Measurements from ENCODE around the gene ZNF491. TPM values are rescaled to one million over a fixed set of nuclear protein-coding genes. Genes with fewer than 3 reads are reported as not detected.
"Not testable (repeated sequence)": the region's sequence is repeated elsewhere in the genome, so short reads cannot be mapped to it uniquely, and the experiment has no call there.

The ZNF491 gene
- total RNA-seq, 2 experiments from 2014 or later = 1.1 to 1.4 TPM

DNA sequence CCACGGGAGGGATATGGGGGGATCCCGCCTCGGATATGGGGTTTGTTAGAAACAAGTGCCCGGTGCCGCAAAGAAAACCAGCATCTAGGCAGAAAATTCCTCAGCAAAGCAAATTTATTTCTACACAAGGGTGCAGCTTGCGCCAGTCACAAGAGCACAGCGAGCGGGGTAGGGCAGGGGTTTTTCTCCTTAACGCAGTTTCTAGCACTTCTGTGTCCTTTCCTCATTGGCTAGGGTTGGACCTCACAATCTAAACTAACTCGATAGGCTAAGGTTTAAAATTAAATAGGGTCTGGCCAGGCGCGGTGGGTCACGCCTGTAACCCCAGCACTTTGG, 16.3 kb downstream of the ZNF491 start:
- peaks cover 42% of the 10 kb centered on the region for H3K36me3 Mint-ChIP-seq (ENCODE audit: low read depth)
- H3K4me1 Mint-ChIP-seq = peaks cover 30% of the 10 kb centered on the region
- POLR2A ChIA-PET = no interaction called here
- H3K27me3 Mint-ChIP-seq = no peaks in the 10 kb centered on the region
- CTCF ChIA-PET = interaction anchor here (0.6 to 1.6 kb wide), 3 partner anchors 17 to 478 kb away, joined by 3 read pairs; no protein-coding TSS in a partner anchor
- H3K4me3 Mint-ChIP-seq = peak overlapping the region; percentile 81
- H3K27ac Mint-ChIP-seq = peak overlapping the region; percentile 78
- H3K9me3 Mint-ChIP-seq = peaks cover 35% of the 10 kb centered on the region
- DNase-seq = no peak

DNA sequence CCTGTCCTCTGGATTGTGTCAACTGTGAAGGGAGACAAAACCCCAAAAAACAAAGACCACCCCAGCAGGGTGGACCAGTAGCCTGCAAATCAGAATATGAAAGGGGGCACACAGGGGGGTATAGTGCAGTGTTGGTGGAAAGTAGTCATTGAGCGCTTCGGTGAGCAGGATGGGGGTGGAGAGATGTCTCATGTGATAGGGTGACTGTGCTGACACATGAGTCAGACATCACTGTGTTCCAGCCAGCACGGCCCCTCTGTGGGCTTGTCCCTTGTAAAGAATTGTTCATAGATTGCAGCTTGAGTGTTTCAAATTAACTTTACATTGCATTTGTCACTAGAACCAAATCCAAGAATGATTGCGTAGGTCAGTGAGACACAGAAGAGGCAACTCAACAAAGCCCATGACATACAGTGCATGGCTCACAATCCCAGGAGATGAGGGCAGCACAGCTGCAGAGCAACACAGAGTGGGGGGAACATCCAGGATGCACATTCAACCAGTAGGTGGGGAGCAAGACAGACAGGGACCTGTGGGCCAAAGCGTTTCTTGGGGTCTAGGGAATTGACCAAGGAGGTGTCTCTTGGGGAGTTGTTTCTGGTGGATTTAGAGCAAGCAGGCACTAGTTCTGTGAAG, 23.3 kb downstream of the ZNF491 start:
- POLR2A ChIA-PET = no interaction called here
- CTCF ChIA-PET = interaction anchor here (0.8 kb wide), 1 partner anchor 238 kb away, joined by 3 read pairs; no protein-coding TSS in a partner anchor
- no peaks in the 10 kb centered on the region for H3K4me1 Mint-ChIP-seq

DNA sequence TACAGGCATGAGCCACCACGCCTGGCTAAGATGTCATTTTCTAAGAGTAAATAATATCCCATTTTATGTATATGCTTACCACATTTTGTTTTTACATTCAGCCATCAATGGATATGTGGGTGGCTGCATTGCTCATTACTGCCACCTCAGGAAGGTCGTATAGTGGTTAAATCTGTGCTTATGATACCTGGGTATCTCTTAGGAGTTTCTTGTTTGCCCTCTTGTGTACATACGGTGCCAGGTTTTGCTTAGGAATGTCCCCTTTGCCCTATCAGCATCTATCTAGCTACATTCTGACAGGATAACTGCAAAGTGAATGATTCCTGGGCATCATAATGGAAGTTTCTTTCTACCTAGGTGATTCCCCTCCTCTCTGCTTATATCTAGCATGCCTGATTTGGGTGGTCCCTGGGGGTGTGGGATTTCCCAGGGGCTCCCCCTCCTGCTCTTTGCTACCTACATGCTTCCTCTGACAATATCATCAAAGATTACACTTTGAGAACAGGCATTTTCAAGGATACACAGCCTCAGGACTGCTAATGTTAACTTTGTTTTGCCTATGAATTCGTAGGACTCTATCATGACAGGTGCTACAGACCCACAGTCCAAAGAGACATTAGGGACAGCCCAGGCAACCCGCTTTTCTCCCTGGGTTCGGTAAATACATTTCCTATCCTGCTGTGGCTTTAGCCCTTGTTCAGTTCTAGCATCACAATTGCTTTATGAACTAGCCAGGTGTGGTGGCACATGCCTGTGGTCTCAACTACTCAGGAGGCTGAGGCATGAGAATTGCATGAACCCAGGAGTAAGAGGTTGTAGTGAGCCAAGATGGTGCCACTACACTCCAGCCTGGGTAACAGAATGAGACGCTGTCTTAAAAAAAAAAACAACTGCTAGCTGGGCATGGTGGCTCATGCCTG, 30.9 kb downstream of the ZNF491 start:
- POLR2A ChIA-PET, H3K27me3 Mint-ChIP-seq, H3K27ac Mint-ChIP-seq, CTCF ChIA-PET, DNase-seq, H3K4me1 Mint-ChIP-seq, H3K4me3 Mint-ChIP-seq: not testable (repeated sequence)
- H3K9me3 Mint-ChIP-seq = peaks cover 61% of the 10 kb centered on the region
- H3K36me3 Mint-ChIP-seq (ENCODE audit: low read depth) = peaks cover 80% of the 10 kb centered on the region

More for the DNA sequence above, 23.3 kb downstream of the ZNF491 start:
- Mint-ChIP-seq H3K36me3 (ENCODE audit: low read depth) (peaks cover 68% of the 10 kb centered on the region), H3K4me3 (no peak overlapping the region), H3K27me3 (no peaks in the 10 kb centered on the region), H3K27ac (no peak overlapping the region), H3K9me3 (peaks cover 43% of the 10 kb centered on the region)
- DNase-seq = no peak

DNA sequence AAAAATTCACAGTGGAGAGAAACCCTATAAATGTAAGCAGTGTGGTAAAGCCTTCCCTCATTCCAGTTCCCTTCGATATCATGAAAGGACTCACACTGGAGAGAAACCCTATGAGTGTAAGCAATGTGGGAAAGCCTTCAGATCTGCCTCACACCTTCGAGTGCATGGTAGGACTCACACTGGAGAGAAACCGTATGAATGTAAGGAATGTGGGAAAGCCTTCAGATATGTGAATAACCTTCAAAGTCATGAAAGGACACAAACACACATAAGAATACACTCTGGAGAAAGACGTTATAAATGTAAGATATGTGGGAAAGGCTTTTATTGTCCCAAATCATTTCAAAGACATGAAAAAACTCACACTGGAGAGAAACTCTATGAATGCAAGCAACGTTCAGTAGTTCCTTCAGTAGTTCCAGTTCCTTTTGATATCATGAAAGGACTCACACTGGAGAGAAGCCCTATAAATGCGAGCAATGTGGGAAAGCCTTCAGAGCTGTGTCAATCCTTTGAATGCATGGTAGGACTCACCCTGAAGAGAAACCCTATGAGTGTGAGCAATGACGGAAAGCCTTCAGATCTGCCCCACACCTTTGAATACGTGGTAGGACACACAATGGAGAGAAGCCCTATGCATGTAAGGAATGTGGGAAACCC, 34.1 kb downstream of the ZNF491 start:
- H3K4me3 Mint-ChIP-seq = no peak overlapping the region
- DNase-seq = no peak
- no peaks in the 10 kb centered on the region for H3K27me3 Mint-ChIP-seq
- H3K27ac Mint-ChIP-seq = no peak overlapping the region
- CTCF ChIA-PET = no interaction called here
- H3K36me3 Mint-ChIP-seq (ENCODE audit: low read depth) = peaks cover 65% of the 10 kb centered on the region
- H3K9me3 Mint-ChIP-seq = peaks cover 65% of the 10 kb centered on the region
- POLR2A ChIA-PET = no interaction called here
- H3K4me1 Mint-ChIP-seq = no peaks in the 10 kb centered on the region

GRCh38 chr19:11833541-11833940, 35.2 kb downstream of the ZNF491 start:
- no peaks in the 10 kb centered on the region for H3K27me3 Mint-ChIP-seq
- no peaks in the 10 kb centered on the region for H3K4me1 Mint-ChIP-seq
- no peak overlapping the region for H3K4me3 Mint-ChIP-seq
- H3K36me3 Mint-ChIP-seq (ENCODE audit: low read depth) = peaks cover 55% of the 10 kb centered on the region
- ChIA-PET POLR2A (no interaction called here), CTCF (no interaction called here)
- no peak for DNase-seq
- peaks cover 60% of the 10 kb centered on the region for H3K9me3 Mint-ChIP-seq
- no peak overlapping the region for H3K27ac Mint-ChIP-seq

DNA sequence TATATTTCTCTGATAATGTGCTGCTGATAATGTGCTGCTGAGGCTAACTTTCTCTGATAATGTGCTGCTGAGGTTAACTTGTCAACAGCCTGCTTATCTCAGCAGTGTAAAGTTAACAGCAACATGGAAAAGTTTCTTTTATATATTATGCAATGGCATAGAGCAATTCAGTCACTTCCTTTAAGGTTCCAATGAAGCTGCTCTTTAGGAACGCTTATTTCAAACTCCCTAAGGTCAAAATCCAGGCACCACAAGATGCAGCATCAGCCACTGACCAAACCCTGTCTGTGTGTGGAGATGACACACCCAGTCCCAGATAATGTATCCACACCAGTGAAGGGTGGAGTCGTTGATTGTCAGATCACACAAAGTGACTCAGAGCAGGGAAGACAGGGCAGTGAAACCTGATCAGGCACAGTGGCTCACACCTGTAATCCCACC, 37.3 kb downstream of the ZNF491 start:
- Mint-ChIP-seq H3K36me3 (ENCODE audit: low read depth) (peaks cover 39% of the 10 kb centered on the region), H3K9me3 (peaks cover 52% of the 10 kb centered on the region)
- H3K27ac Mint-ChIP-seq, H3K27me3 Mint-ChIP-seq, POLR2A ChIA-PET, DNase-seq, H3K4me3 Mint-ChIP-seq, H3K4me1 Mint-ChIP-seq: not testable (repeated sequence)
- CTCF ChIA-PET = interaction anchor here (0.6 kb wide), 1 partner anchor 177 kb away, joined by 5 read pairs; no protein-coding TSS in a partner anchor

GRCh38 chr19:11843722-11844121, 45.4 kb downstream of the ZNF491 start:
- H3K9me3 Mint-ChIP-seq = peaks cover 30% of the 10 kb centered on the region
- ChIA-PET POLR2A (no interaction called here), CTCF (no interaction called here)
- no peak overlapping the region for H3K27ac Mint-ChIP-seq
- H3K4me3 Mint-ChIP-seq = no peak overlapping the region
- H3K4me1 Mint-ChIP-seq = peaks cover 10% of the 10 kb centered on the region
- H3K36me3 Mint-ChIP-seq (ENCODE audit: low read depth) = peaks cover 13% of the 10 kb centered on the region
- DNase-seq = no peak
- H3K27me3 Mint-ChIP-seq = no peaks in the 10 kb centered on the region

- Mint-ChIP-seq H3K9me3 (peaks cover 33% of the 10 kb centered on the region), H3K4me3 (peak overlapping the region; percentile 83), H3K4me1 (peaks cover 22% of the 10 kb centered on the region), H3K27ac (peak overlapping the region; percentile 87), H3K36me3 (ENCODE audit: low read depth) (peaks cover 36% of the 10 kb centered on the region)
- CTCF ChIA-PET, DNase-seq, POLR2A ChIA-PET, H3K27me3 Mint-ChIP-seq: not testable (repeated sequence)
These were observed 49.3 kb downstream of the ZNF491 start for GRCh38 chr19:11847615-11848014.

DNA sequence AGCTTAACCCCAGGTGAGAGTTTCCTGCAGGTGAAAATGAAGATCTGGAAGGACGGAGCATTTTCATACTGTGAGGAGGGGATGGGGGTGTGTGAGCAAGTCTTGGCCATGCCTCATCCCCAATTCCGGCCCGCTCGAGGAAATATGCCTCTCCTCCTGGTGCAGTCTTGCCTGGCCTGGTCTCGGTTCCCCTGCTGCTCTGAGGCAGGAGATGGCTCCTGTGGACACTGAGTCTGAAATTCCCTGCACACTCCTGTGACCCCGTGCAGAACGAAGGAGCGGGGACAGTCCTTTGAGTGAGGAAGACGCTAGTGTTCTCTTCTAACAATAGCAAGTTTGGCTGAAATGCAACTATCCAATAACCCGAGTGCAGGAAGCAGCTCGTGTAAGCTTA, 49.9 kb downstream of the ZNF491 start:
- ChIA-PET POLR2A (no interaction called here), CTCF (interaction anchor here (0.9 kb wide), 1 partner anchor 35 kb away, joined by 3 read pairs; the partner anchor contains the start of gene ZNF440)
- peaks cover 32% of the 10 kb centered on the region for H3K9me3 Mint-ChIP-seq
- no peaks in the 10 kb centered on the region for H3K27me3 Mint-ChIP-seq
- H3K4me3 Mint-ChIP-seq = peak overlapping the region; percentile 83
- H3K27ac Mint-ChIP-seq = peak overlapping the region; percentile 87
- peaks cover 39% of the 10 kb centered on the region for H3K36me3 Mint-ChIP-seq (ENCODE audit: low read depth)
- peaks cover 22% of the 10 kb centered on the region for H3K4me1 Mint-ChIP-seq
- no peak for DNase-seq

DNA sequence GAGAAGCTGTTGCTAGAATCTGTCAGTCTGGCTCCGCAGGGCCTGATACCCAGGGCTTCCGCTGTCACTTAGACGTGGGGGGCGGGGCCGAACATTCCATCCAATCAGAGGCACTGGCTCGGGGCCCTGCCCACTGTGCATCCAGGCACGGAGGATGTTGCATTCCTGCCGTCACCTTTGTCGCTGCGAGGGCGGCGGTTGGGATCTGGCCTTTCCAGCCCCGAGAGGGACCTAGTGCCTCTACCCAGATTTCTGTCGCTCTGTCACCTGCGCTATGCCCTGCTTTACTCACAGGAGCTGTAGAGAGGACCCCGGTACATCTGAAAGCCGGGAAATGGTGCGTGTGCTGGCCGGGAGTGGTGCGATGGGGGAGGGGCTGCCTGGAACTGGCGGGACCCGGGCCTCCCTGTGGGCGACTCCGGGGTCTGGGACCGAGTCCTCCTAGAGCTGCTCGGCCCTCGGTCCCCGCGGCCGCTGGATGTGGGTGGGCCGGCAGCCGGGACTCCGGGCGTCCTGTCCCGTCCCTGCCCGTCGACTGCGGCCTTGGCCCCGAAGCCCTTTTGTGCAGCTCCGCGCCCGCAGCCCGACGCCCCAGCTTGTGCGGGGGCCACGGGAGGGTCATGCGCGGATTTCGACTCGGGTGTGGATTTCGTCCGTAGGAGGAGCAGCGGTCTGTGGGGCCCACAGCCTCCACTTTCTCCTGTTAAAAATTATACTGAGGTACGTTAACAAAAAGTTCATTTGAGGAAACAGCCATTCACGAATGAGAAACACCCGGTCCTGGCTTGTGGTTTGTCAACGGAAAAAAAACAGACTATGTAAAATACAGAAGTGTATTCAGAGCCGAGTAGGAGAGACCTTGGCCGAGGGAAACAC, 50.5 kb downstream of the ZNF491 start, which contains the start of gene ZNF439:
TSS of gene ZNF439 (plus strand) at position 133 of the 876 bp plus-strand sequence. CDS start at position 275, 142 bp downstream.
- Mint-ChIP-seq H3K4me1 (peaks cover 22% of the 10 kb centered on the region), H3K36me3 (ENCODE audit: low read depth) (peaks cover 42% of the 10 kb centered on the region), H3K27ac (peak within 1 kb of the TSS; percentile 87), H3K9me3 (peaks cover 31% of the 10 kb centered on the region), H3K4me3 (peak within 1 kb of the TSS; percentile 83), H3K27me3 (no peaks in the 10 kb centered on the region)
- ChIA-PET POLR2A (no interaction called here), CTCF (interaction anchor here (0.9 kb wide), 1 partner anchor 35 kb away, joined by 3 read pairs; the partner anchor contains the start of gene ZNF440)
- DNase-seq = peak; percentile 93

GRCh38 chr19:11850289-11850688, 52.0 kb downstream of the ZNF491 start:
- POLR2A ChIA-PET, CTCF ChIA-PET, H3K27ac Mint-ChIP-seq, H3K4me3 Mint-ChIP-seq, DNase-seq, H3K27me3 Mint-ChIP-seq: not testable (repeated sequence)
- Mint-ChIP-seq H3K36me3 (ENCODE audit: low read depth) (peaks cover 51% of the 10 kb centered on the region), H3K4me1 (peaks cover 22% of the 10 kb centered on the region), H3K9me3 (peaks cover 34% of the 10 kb centered on the region)

GRCh38 chr19:11853358-11853757, 55.0 kb downstream of the ZNF491 start:
- CTCF ChIA-PET = no interaction called here
- DNase-seq = no peak
- no peak overlapping the region for H3K27ac Mint-ChIP-seq
- peaks cover 60% of the 10 kb centered on the region for H3K36me3 Mint-ChIP-seq (ENCODE audit: low read depth)
- no peak overlapping the region for H3K4me3 Mint-ChIP-seq
- H3K9me3 Mint-ChIP-seq = peaks cover 50% of the 10 kb centered on the region
- POLR2A ChIA-PET = no interaction called here
- H3K4me1 Mint-ChIP-seq = peaks cover 15% of the 10 kb centered on the region
- no peaks in the 10 kb centered on the region for H3K27me3 Mint-ChIP-seq

Measured in activated CD4-positive, alpha-beta T cell treated with anti-CD3 and anti-CD28 coated beads, Interleukin-2, amount 10 ng/mL, durations not matched to agents 7 days and 5 days (primary cell).